GM18502 (cell line): Measurements from ENCODE around the gene ATP2B1.
A peak's percentile ranks its signal among the peaks of the same experiment; 100 is the strongest.

Experiments used
- ATAC-seq: cut with Tn5 transposase; IDR thresholded peaks from one replicate; pipeline ENCODE4 v1.9.1; 2021; ENCODE audit warnings: mild to moderate bottlenecking; ENCODE audit not compliant: unreplicated experiment, poor library complexity

Gene ATP2B1

GRCh38 chr12:89618113-89618862, 90.3 kb downstream of the ATP2B1 start:
- peak; percentile 41 for ATAC-seq

GRCh38 chr12:89610366-89610765, 98.3 kb downstream of the ATP2B1 start:
- no peak for ATAC-seq

- no peak for ATAC-seq
These were observed 105.0 kb downstream of the ATP2B1 start for GRCh38 chr12:89603678-89604077.

- ATAC-seq: peak; percentile 66
These were observed 110.9 kb downstream of the ATP2B1 start for GRCh38 chr12:89597770-89598169.

GRCh38 chr12:89597210-89597609, 111.4 kb downstream of the ATP2B1 start:
- ATAC-seq: no peak

GRCh38 chr12:89593873-89594272, 114.8 kb downstream of the ATP2B1 start:
- no peak for ATAC-seq

GRCh38 chr12:89593233-89593632, 115.4 kb downstream of the ATP2B1 start:
- no peak for ATAC-seq

GRCh38 chr12:89589753-89590152, 118.9 kb downstream of the ATP2B1 start:
- ATAC-seq: no peak

GRCh38 chr12:89578499-89578898, 130.1 kb downstream of the ATP2B1 start:
- no peak for ATAC-seq

- ATAC-seq: peak; percentile 44
These were observed 131.9 kb downstream of the ATP2B1 start for GRCh38 chr12:89576572-89577220.

GRCh38 chr12:89575374-89575773, 133.3 kb downstream of the ATP2B1 start:
- ATAC-seq: no peak

- no peak for ATAC-seq
These were observed 133.9 kb downstream of the ATP2B1 start for GRCh38 chr12:89574736-89575208.

GRCh38 chr12:89573051-89573810, 135.4 kb downstream of the ATP2B1 start:
- no peak for ATAC-seq

- no peak for ATAC-seq
These were observed 137.0 kb downstream of the ATP2B1 start for GRCh38 chr12:89571491-89572195.

GRCh38 chr12:89568484-89568883, 140.2 kb downstream of the ATP2B1 start:
- ATAC-seq: no peak

- ATAC-seq: no peak
These were observed 140.9 kb downstream of the ATP2B1 start for GRCh38 chr12:89567691-89568239.

- peak; percentile 45 for ATAC-seq
These were observed 142.0 kb downstream of the ATP2B1 start for GRCh38 chr12:89566615-89567014.

- ATAC-seq: no peak
These were observed 143.6 kb downstream of the ATP2B1 start for GRCh38 chr12:89565002-89565401.

- ATAC-seq: no peak
These were observed 148.9 kb downstream of the ATP2B1 start for GRCh38 chr12:89559753-89560152.

- no peak for ATAC-seq
These were observed 151.7 kb downstream of the ATP2B1 start for GRCh38 chr12:89556976-89557375.
